Activated CD8-positive, alpha-beta T cell treated with anti-CD3 and anti-CD28 coated beads, Interleukin-2, amount 10 ng/mL, durations not matched to agents 7 days and 5 days (primary cell): ENCODE data around the gene RNU1-4. TPM values are rescaled to one million over a fixed set of nuclear protein-coding genes. Genes with fewer than 3 reads are reported as not detected.
"Not testable (repeated sequence)": the region's sequence is repeated elsewhere in the genome, so short reads cannot be mapped to it uniquely, and the experiment has no call there.

ENCODE experiments used
- ATAC-seq: fragments of 150-1000 bp; cut with Tn5 transposase; one replicate; pipeline ENCODE4 v1.10.0; 2021; ENCODE audit warnings: moderate library complexity
- CTCF ChIA-PET: fragments of 350-600 bp; sonication (Branson Sonifier 250); formaldehyde crosslinking; loops from one replicate; lab custom pipeline; 2021; ENCODE audit warnings: antibody characterized with exemption; lab: Charles Lee
- POLR2A ChIA-PET: fragments of 350-600 bp; sonication (Branson Sonifier 250); formaldehyde crosslinking; loops from one replicate; lab custom pipeline; 2021; ENCODE audit warnings: antibody characterized with exemption; lab: Charles Lee
- DNase-seq: peaks from one replicate; pipeline ENCODE4 v3.0.0-alpha.2; 2020
- H3K27ac Mint-ChIP-seq: one replicate; pipeline ENCODE4 v1.8.0; 2021; ENCODE audit warnings: mild to moderate bottlenecking, mixed read lengths
- H3K27me3 Mint-ChIP-seq: one replicate; pipeline ENCODE4 v1.8.0; 2021; ENCODE audit warnings: low read depth, mixed read lengths
- H3K36me3 Mint-ChIP-seq: one replicate; pipeline ENCODE4 v1.8.0; 2021; ENCODE audit warnings: low read depth, mixed read lengths
- H3K4me1 Mint-ChIP-seq: one replicate; pipeline ENCODE4 v1.8.0; 2021; ENCODE audit warnings: low read depth, mixed read lengths
- H3K4me3 Mint-ChIP-seq: one replicate; pipeline ENCODE4 v1.8.0; 2021; ENCODE audit warnings: mild to moderate bottlenecking, mixed read lengths
- H3K9me3 Mint-ChIP-seq: one replicate; pipeline ENCODE4 v1.8.0; 2022; ENCODE audit warnings: mixed read lengths; ENCODE audit not compliant: insufficient read depth
- total RNA-seq, 2 experiments: library from RNA; stranded (reverse); gene quantifications; one replicate each; pipeline ENCODE4 v1.2.3, GENCODE V29; 2021

Gene RNU1-4
- total RNA-seq, 2 experiments from 2014 or later, result 1,730 to 2,232 TPM

GRCh38 chr1:16724718-16725438 is 15.4 kb upstream of the RNU1-4 start:
- H3K27me3 Mint-ChIP-seq, result peaks cover 10% of the 10 kb centered on the region
- DNase-seq (no peak), ATAC-seq (no peak)
- no peak overlapping the region for H3K4me3 Mint-ChIP-seq
- no peaks in the 10 kb centered on the region for H3K36me3 Mint-ChIP-seq
- POLR2A ChIA-PET, result no interaction called here
- CTCF ChIA-PET, result no interaction called here
- H3K9me3 Mint-ChIP-seq, result no peaks in the 10 kb centered on the region
- no peak overlapping the region for H3K27ac Mint-ChIP-seq
- peaks cover 2% of the 10 kb centered on the region for H3K4me1 Mint-ChIP-seq

- H3K27me3 Mint-ChIP-seq, DNase-seq, H3K27ac Mint-ChIP-seq, H3K9me3 Mint-ChIP-seq, H3K4me1 Mint-ChIP-seq, ATAC-seq, H3K36me3 Mint-ChIP-seq, CTCF ChIA-PET, H3K4me3 Mint-ChIP-seq: not testable (repeated sequence)
- POLR2A ChIA-PET, result interaction anchor here (0.6 kb wide), 1 partner anchor 202 kb away, joined by 3 read pairs; no protein-coding TSS in a partner anchor
Measured at GRCh38 chr1:16725439-16726245, 14.7 kb upstream of the RNU1-4 start.

- no peaks in the 10 kb centered on the region for H3K27me3 Mint-ChIP-seq
- ATAC-seq (peak; percentile 30), DNase-seq (peak; percentile 45)
- H3K4me1 Mint-ChIP-seq, result peaks cover 2% of the 10 kb centered on the region
- no peak overlapping the region for H3K4me3 Mint-ChIP-seq
- H3K36me3 Mint-ChIP-seq, result no peaks in the 10 kb centered on the region
- no peaks in the 10 kb centered on the region for H3K9me3 Mint-ChIP-seq
- no peak overlapping the region for H3K27ac Mint-ChIP-seq
- POLR2A ChIA-PET, result no interaction called here
- CTCF ChIA-PET, result no interaction called here
Measured at GRCh38 chr1:16727190-16728111, 12.9 kb upstream of the RNU1-4 start.

GRCh38 chr1:16728243-16728949 is 11.9 kb upstream of the RNU1-4 start:
- H3K36me3 Mint-ChIP-seq, CTCF ChIA-PET, DNase-seq, POLR2A ChIA-PET, H3K4me1 Mint-ChIP-seq, H3K27me3 Mint-ChIP-seq, H3K4me3 Mint-ChIP-seq, H3K9me3 Mint-ChIP-seq, H3K27ac Mint-ChIP-seq: not testable (repeated sequence)
- peak; percentile 39 for ATAC-seq

GRCh38 chr1:16732254-16732896 is 7.9 kb upstream of the RNU1-4 start:
- DNase-seq, H3K36me3 Mint-ChIP-seq, POLR2A ChIA-PET, H3K27ac Mint-ChIP-seq, ATAC-seq, H3K27me3 Mint-ChIP-seq, H3K9me3 Mint-ChIP-seq, H3K4me1 Mint-ChIP-seq, H3K4me3 Mint-ChIP-seq, CTCF ChIA-PET: not testable (repeated sequence)

- POLR2A ChIA-PET, H3K9me3 Mint-ChIP-seq, H3K4me1 Mint-ChIP-seq, H3K27me3 Mint-ChIP-seq, DNase-seq, H3K4me3 Mint-ChIP-seq, H3K27ac Mint-ChIP-seq, H3K36me3 Mint-ChIP-seq, CTCF ChIA-PET: not testable (repeated sequence)
- peak; percentile 27 for ATAC-seq
Measured at GRCh38 chr1:16741230-16741629, 914 bp downstream of the RNU1-4 start.

GRCh38 chr1:16747660-16748059 is 7.3 kb downstream of the RNU1-4 start:
- POLR2A ChIA-PET, H3K4me1 Mint-ChIP-seq, H3K4me3 Mint-ChIP-seq, H3K27me3 Mint-ChIP-seq, H3K27ac Mint-ChIP-seq, H3K9me3 Mint-ChIP-seq, H3K36me3 Mint-ChIP-seq, DNase-seq, CTCF ChIA-PET, ATAC-seq: not testable (repeated sequence)

- DNase-seq, POLR2A ChIA-PET, H3K4me1 Mint-ChIP-seq, H3K27me3 Mint-ChIP-seq, H3K4me3 Mint-ChIP-seq, CTCF ChIA-PET, H3K36me3 Mint-ChIP-seq, H3K27ac Mint-ChIP-seq, ATAC-seq, H3K9me3 Mint-ChIP-seq: not testable (repeated sequence)
Measured at GRCh38 chr1:16748710-16749109, 8.4 kb downstream of the RNU1-4 start.

- H3K27me3 Mint-ChIP-seq, H3K4me1 Mint-ChIP-seq, H3K9me3 Mint-ChIP-seq, H3K36me3 Mint-ChIP-seq, POLR2A ChIA-PET, H3K27ac Mint-ChIP-seq, H3K4me3 Mint-ChIP-seq, CTCF ChIA-PET, DNase-seq: not testable (repeated sequence)
- ATAC-seq, result peak; percentile 73
Measured at GRCh38 chr1:16749910-16750888, 9.9 kb downstream of the RNU1-4 start.

- H3K27me3 Mint-ChIP-seq, DNase-seq, H3K9me3 Mint-ChIP-seq, CTCF ChIA-PET, H3K36me3 Mint-ChIP-seq, POLR2A ChIA-PET, H3K27ac Mint-ChIP-seq, ATAC-seq, H3K4me1 Mint-ChIP-seq, H3K4me3 Mint-ChIP-seq: not testable (repeated sequence)
Measured at GRCh38 chr1:16752770-16753169, 12.5 kb downstream of the RNU1-4 start.
